ENCODE measurements around the gene ITGAE. TPM values are rescaled to one million over a fixed set of nuclear protein-coding genes. Genes with fewer than 3 reads are reported as not detected.
A peak's percentile ranks its signal among the peaks of the same experiment; 100 is the strongest.
"Not testable (repeated sequence)": the region's sequence is repeated elsewhere in the genome, so short reads cannot be mapped to it uniquely, and the experiment has no call there.

ITGAE gene
- total RNA-seq, 1 donor from 2014 or later = 47.5 TPM

GRCh38 chr17:3792481-3792880, 8.5 kb downstream of the ITGAE start:
- TF ChIP-seq EZH2phosphoT487 (IDR thresholded peaks at IDR 0.05) (no peak), EZH2 (IDR thresholded peaks at IDR 0.05) (no peak), CTCF (IDR thresholded peaks at IDR 0.05) (no peak)
- Histone ChIP-seq H3K79me2 (ENCODE audit: low read depth) (no peaks in the 10 kb centered on the region), H3F3A (ENCODE audit: low read depth) (peaks cover 8% of the 10 kb centered on the region), H3K4me1 (no peaks in the 10 kb centered on the region), H3K27ac (no peak overlapping the region), H3K27me3 (no peaks in the 10 kb centered on the region), H3K4me2 (no peak overlapping the region), H3K4me3 (no peak overlapping the region), H2AFZ (replicated peaks) (peak overlapping the region; percentile 26), H3K36me3 (no peaks in the 10 kb centered on the region), H3K9ac (no peak overlapping the region), H4K20me1 (ENCODE audit: low read depth) (no peaks in the 10 kb centered on the region), H3K9me3 (ENCODE audit: low read depth) (no peaks in the 10 kb centered on the region)
- Mint-ChIP-seq H3K4me1 (peaks cover 20% of the 10 kb centered on the region), H3K36me3 (no peaks in the 10 kb centered on the region), H3K27me3 (ENCODE audit: insufficient read depth, low read depth) (peaks cover 3% of the 10 kb centered on the region), H3K4me3 (no peak overlapping the region), H3K27ac (peak overlapping the region; percentile 50), H3K9me3 (no peaks in the 10 kb centered on the region)
- no peak for DNase-seq (ENCODE audit: low spot score)

GRCh38 chr17:3788200-3788599, 12.8 kb downstream of the ITGAE start:
- Mint-ChIP-seq H3K27me3 (ENCODE audit: insufficient read depth, low read depth) (peaks cover 2% of the 10 kb centered on the region), H3K4me1 (peaks cover 4% of the 10 kb centered on the region), H3K9me3 (no peaks in the 10 kb centered on the region), H3K4me3 (no peak overlapping the region), H3K36me3 (no peaks in the 10 kb centered on the region), H3K27ac (no peak overlapping the region)
- Histone ChIP-seq H3K4me1 (no peaks in the 10 kb centered on the region), H3K36me3 (no peaks in the 10 kb centered on the region), H3K79me2 (ENCODE audit: low read depth) (no peaks in the 10 kb centered on the region), H3K9ac (no peak overlapping the region), H3K4me3 (no peak overlapping the region), H3K4me2 (no peak overlapping the region), H2AFZ (replicated peaks) (no peak overlapping the region), H3F3A (ENCODE audit: low read depth) (no peaks in the 10 kb centered on the region), H3K27ac (no peak overlapping the region), H3K27me3 (no peaks in the 10 kb centered on the region), H4K20me1 (ENCODE audit: low read depth) (no peaks in the 10 kb centered on the region), H3K9me3 (ENCODE audit: low read depth) (no peaks in the 10 kb centered on the region)
- DNase-seq (ENCODE audit: low spot score) = no peak
- no peak for TF ChIP-seq CTCF (IDR thresholded peaks at IDR 0.05)
- TF ChIP-seq EZH2phosphoT487 (IDR thresholded peaks at IDR 0.05) = no peak

GRCh38 chr17:3785323-3785722, 15.7 kb downstream of the ITGAE start:
- not testable (repeated sequence) for H3K4me3 ChIP-seq; H3K27ac ChIP-seq; H3K4me3 Mint-ChIP-seq; H3K27me3 Mint-ChIP-seq (ENCODE audit: insufficient read depth, low read depth); H3K36me3 Mint-ChIP-seq; H2AFZ ChIP-seq (replicated peaks); H3K4me1 Mint-ChIP-seq; H4K20me1 ChIP-seq (ENCODE audit: low read depth); H3K79me2 ChIP-seq (ENCODE audit: low read depth); H3K9me3 ChIP-seq (ENCODE audit: low read depth); H3K27ac Mint-ChIP-seq; H3K36me3 ChIP-seq; H3K9me3 Mint-ChIP-seq; H3F3A ChIP-seq (ENCODE audit: low read depth); H3K9ac ChIP-seq; DNase-seq (ENCODE audit: low spot score); H3K4me2 ChIP-seq; H3K27me3 ChIP-seq; H3K4me1 ChIP-seq

- Histone ChIP-seq H3K4me3 (no peak overlapping the region), H3K36me3 (no peaks in the 10 kb centered on the region), H3K4me2 (no peak overlapping the region), H3F3A (ENCODE audit: low read depth) (no peaks in the 10 kb centered on the region), H3K9ac (no peak overlapping the region), H3K9me3 (ENCODE audit: low read depth) (no peaks in the 10 kb centered on the region), H2AFZ (replicated peaks) (no peak overlapping the region), H3K4me1 (no peaks in the 10 kb centered on the region), H3K79me2 (ENCODE audit: low read depth) (no peaks in the 10 kb centered on the region), H3K27me3 (no peaks in the 10 kb centered on the region), H3K27ac (no peak overlapping the region), H4K20me1 (ENCODE audit: low read depth) (no peaks in the 10 kb centered on the region)
- Mint-ChIP-seq H3K4me3 (no peak overlapping the region), H3K9me3 (no peaks in the 10 kb centered on the region), H3K36me3 (no peaks in the 10 kb centered on the region), H3K27me3 (ENCODE audit: insufficient read depth, low read depth) (peaks cover 4% of the 10 kb centered on the region), H3K27ac (no peak overlapping the region), H3K4me1 (no peaks in the 10 kb centered on the region)
- no peak for TF ChIP-seq CTCF (IDR thresholded peaks at IDR 0.05)
- no peak for TF ChIP-seq EZH2 (IDR thresholded peaks at IDR 0.05)
- no peak for TF ChIP-seq EZH2phosphoT487 (IDR thresholded peaks at IDR 0.05)
- DNase-seq (ENCODE audit: low spot score) = no peak
Measured at GRCh38 chr17:3782751-3783150, 18.2 kb downstream of the ITGAE start.
